GM18507 (cell line): ENCODE data around the gene ZNF639.
A peak's percentile ranks its signal among the peaks of the same experiment; 100 is the strongest.

Experiments
- DNase-seq: peaks from one replicate; pipeline ENCODE4 v3.0.0; 2011; ENCODE audit warnings: low read depth; ENCODE audit not compliant: insufficient read length; ENCODE audit errors: extremely low spot score
- FAIRE-seq: peaks from 2 replicates; lab custom pipeline; 2011; peaks lifted over from hg19 to GRCh38; lab: Jason Lieb, UNC

ZNF639 gene

GRCh38 chr3:179308001-179308400 is 14.8 kb upstream of the ZNF639 start:
- FAIRE-seq = no peak
- DNase-seq = no peak

DNA sequence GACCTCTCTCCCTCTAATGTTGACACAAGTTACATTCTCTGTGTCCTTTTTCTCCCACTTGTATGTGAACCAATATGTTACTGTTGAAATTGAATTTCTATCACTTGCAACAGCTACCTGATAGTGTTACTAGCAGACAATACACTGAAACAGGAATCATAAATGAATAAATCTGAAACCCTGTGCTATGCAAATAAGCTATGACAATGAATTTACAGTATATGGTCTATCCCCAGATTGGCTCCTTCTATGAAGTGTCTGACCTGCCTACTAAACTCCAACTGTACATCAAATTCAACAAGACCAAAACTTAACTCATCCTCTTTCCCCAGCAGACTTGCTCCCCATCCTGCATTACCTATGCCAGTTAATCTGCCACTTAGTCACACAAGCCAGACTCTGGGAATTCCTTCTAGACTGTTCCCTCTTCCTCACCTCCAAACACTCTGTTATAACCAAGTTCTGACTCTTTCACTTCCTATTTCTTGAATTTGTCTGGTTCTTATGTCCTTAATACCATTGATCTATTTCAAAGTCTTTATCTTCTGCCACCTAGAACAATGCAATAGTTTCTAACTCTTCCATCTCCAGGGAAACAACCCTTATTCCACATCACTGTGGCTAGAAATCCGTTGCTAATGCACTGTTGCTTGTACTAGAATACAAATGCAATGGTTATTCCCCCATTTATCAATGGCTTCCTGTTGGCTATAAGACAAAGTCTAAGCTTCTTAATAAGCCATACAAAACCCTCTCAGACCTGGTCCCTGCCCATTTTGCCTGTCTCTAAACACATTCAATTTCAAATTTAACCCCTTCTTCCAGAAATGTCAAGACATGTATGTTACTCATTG is 13.4 kb upstream of the ZNF639 start:
- DNase-seq (no peak), FAIRE-seq (peak; percentile 55)

- DNase-seq = no peak
- FAIRE-seq = no peak
Observed at GRCh38 chr3:179318876-179319275, 4.0 kb upstream of the ZNF639 start.

- FAIRE-seq = no peak
- no peak for DNase-seq
Observed at GRCh38 chr3:179321668-179322285, 1.1 kb upstream of the ZNF639 start.

DNA sequence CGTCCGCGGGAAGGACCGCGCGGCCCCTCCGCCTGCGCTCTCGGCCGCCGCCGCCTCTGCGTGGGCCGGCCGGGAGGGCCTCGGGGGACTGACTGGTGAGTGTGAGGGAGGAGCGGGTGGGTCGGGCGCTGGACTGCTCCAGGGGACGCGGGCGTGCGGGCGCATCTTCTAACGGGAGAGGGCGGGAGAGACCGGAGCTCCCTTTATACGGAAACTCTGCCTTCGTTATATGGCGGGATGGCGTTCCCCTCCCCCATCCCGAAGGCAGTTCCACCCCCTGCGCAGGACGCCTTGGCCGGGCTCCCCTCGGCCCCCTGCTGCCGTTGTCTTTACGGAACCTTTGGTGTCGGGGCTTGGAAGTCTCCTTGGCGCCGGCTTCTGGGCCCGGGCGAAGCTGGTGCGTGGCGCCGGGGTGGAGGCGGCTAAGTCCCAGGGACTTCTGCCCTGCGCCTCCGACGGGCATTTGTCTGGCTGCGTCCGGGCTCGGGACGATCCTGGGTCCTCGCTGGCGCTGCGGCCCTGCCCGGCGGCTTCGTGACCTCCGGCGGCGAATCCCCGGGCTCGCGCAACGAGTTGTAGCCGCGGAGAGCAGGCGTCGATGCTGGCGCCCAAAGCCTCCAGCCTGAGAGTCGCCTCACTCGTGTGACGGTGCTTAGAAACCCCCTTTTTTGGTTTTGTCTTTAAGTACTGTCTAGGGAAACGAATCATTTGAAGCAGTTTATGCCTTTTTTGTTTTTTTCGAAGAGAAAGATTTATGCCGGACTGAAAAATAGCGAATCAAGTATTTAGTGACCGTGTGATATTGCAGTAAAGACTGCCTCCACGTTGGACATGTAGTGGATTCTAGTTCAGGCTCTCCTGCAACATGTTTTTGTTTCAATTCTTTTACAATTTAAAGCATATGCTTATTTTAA is 623 bp downstream of the ZNF639 start:
- FAIRE-seq = peak; percentile 73
- DNase-seq = peak; percentile 35

DNA sequence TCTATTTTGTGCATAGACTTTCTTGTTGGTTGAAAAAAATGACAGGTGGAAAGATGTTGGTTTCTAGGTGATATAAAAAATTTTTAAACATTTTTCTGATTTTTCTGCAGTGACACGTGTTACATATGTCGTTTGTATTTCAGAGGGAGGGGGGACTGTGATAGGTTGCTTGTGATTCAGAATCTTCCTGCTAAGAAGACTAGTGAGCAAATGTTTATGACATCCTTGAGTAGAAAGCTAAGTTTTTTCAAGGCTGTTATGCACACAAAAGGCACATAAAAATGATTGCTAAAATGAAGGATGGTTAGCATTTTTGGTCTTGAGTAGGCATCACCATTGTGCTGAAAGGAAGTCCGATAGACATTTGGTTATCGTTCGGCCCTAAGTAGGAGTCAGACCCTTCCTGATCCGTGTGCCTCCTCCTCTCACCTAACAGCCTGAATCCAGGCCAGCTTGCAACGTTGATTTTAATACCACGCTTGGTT is 1.5 kb downstream of the ZNF639 start:
- FAIRE-seq (peak; percentile 60), DNase-seq (no peak)

DNA sequence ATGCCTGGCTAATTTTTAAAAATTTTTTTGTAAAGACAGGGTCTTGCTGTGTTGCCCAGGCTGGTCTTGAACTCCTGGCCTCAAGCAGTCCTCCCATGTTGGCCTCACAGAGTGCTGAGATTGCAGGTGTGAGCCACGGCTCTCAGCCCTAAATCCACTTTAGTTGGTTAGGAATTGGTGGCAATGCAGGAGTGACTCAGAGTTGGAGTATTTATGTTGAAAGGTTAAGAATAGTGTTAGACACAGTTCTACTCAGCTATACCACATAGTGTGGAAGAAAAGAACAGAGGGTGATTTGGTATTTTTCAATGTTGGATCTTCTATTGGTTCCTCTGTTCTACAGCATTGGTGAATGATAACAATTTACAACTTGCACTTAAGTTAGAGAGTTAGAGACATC is 7.6 kb downstream of the ZNF639 start:
- FAIRE-seq = no peak
- no peak for DNase-seq

DNA sequence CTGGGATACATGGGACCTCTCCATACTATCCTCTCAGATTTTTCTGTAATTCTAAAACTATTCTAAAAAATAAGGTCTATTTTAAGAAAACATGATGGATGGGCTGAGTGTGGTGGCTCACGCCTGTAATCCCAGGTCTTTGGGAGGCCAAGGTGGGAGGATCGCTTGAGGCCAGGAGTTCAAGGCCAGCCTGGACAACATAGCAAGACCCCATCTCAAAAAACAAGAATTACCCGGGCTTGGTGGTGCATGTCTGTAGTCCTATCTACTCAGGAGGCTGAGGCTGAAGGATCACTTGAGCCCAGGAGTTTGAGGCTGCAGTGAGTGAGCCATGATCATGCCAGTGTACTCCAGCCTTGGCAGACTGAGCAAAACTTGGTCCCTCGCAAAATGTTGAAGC is 9.4 kb downstream of the ZNF639 start:
- FAIRE-seq = no peak
- no peak for DNase-seq

- no peak for DNase-seq
- no peak for FAIRE-seq
Observed at GRCh38 chr3:179333084-179333483, 10.3 kb downstream of the ZNF639 start.

DNA sequence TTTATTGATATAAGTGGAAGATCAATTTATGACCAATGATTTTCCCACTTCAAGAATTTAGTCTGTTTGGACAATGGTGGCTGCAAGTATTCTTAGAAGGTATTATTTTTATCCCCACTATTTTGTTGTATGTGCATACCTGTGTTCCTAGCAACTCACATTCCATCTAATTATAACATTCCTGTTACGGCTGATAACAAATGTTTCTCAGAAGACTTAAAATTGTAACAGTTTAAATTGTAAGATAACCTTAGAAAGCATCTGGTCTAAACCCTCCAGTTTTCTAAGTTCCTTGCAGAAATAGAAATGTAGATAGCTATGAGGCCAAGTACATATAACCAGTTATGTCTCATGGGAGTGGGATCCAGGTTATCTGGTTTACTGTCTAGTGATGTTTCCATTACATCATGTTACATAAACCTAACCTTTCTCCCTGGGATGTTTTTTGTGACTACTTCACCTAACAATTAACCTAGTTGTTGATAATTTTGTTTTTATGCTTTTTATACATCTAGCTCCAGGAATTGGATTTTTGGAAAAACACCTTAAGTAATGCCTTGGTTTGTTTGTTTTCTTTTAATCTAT is 13.6 kb downstream of the ZNF639 start:
- DNase-seq (no peak), FAIRE-seq (no peak)

DNA sequence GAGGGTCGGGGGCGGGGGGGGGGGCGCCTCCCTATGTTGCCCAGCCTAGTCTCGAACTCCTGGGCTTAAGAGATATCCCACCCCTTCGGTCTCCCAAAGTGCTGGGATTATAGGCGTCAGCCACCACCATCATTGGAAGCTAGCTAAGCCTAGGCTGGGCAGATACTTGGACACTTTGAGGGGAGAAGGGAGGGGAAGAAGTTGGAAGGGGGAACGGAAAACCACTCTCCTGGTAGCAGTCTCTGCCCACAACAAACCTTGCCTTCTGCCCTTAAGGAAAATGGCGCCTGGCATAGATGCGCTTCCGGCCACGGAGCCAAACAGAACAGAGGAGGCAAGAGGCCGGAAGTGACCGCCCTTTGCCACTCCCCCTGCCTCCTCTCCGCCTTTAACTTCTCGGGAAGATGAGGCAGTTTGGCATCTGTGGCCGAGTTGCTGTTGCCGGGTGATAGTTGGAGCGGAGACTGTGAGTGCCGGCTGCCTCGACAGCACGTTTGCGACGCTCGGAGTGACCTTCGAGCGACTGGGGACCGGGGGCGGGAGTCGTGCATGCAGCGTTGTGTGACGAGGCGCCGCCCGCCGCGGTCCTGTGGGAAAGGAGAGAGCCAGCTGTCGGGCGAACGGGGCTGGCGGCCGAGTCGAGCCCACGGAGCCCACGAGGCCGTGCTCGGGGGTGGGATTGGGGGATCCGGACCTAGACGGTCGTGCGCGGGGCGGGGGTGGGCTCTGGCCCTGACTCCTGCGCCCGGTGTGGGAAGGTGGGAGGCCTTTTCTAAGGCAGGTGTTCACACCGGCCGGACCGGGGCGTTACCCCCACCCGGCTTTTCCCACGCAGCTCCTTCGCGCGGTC is 24.7 kb downstream of the ZNF639 start, which contains the start of gene MFN1:
Gene MFN1, plus strand, starts transcription at position 365 of the 850 bp plus-strand sequence. CDS start 1,143 bp downstream, outside the sequence.
- peak; percentile 99 for FAIRE-seq
- peak; percentile 81 for DNase-seq

DNA sequence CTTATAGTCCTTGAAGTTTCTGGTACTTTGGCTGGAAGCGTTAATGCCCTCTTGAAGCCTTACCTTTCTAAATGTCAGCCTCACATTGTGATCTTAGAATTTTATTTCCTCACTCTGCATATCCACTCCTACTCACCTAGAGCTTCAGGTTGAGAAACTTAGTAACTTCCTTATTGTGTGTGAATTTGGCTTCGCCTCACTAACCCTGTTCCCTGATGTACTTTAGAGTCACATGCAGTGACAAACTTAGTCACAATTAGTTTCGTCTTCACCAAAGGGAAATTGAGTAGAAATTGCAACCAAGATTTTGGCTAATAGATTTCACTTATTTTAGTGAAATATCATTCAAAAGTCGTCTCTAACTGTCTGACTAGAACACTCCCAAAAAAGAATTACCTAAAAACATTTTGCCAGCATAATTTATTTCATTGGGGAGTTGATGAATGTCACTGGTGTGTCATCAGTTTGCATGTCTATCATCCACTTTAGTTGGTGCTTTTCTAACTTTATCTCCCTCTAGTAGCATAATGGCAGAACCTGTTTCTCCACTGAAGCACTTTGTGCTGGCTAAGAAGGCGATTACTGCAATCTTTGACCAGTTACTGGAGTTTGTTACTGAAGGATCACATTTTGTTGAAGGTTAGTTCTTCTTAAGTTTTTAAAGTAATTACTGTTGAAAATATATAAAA is 25.6 kb downstream of the ZNF639 start:
- DNase-seq (peak; percentile 18), FAIRE-seq (peak; percentile 99)

- DNase-seq = no peak
- no peak for FAIRE-seq
Observed at GRCh38 chr3:179355996-179356395, 33.2 kb downstream of the ZNF639 start.

DNA sequence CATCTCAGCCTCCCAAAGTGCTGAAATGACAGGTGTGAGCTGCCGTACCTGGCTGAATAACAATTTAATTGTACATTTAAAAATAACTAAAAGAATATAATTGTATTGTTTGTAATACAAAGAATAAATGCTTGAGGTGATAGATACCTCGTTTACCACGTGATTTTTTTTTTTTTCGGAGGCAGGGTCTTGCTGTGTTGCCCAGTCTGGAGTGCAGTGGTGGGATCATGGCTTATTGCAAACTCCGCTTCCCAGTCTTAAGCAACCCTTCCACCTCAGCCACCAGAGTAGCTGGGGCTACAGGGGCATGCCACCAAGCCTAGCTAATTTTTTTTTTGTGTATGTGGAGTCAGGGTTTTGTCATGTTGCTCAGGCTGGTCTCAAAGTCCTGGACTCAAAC is 40.5 kb downstream of the ZNF639 start:
- DNase-seq (no peak), FAIRE-seq (no peak)

- DNase-seq (no peak), FAIRE-seq (no peak)
Observed at GRCh38 chr3:179369621-179370020, 46.8 kb downstream of the ZNF639 start.

GRCh38 chr3:179373938-179374337 is 51.1 kb downstream of the ZNF639 start:
- FAIRE-seq (no peak), DNase-seq (no peak)

- DNase-seq = no peak
- no peak for FAIRE-seq
Observed at GRCh38 chr3:179375091-179375999, 52.5 kb downstream of the ZNF639 start.
